Stimulated activated CD4-positive, alpha-beta T cell treated with anti-CD3 and anti-CD28 coated beads, Interleukin-4, amount 100 ng/mL, for 24 hours (primary cell): Measurements from ENCODE around the gene SP110.
"Not testable (repeated sequence)": the region's sequence is repeated elsewhere in the genome, so short reads cannot be mapped to it uniquely, and the experiment has no call there.

ENCODE experiments used
- DNase-seq: peaks from one replicate; pipeline ENCODE4 v3.0.0-alpha.2; 2020

The SP110 gene

DNA sequence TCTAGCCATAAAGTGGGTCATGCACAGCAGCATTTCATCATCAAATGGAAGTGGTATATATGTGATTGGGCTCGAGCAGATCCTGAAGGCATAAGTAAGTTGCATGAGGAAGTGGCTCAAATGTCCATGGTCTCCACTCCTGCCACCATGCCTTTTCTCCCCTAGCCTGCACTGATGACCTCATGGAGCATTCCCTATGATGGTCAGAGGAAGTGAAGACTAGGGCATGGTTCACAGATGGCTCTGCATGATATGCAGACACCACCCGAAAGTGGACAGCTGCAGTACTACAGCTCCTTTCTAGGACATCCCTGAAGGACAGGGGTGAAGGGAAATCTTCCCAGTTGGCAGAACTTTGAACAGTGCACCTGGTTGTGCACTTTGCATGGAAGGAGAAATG lies 99.4 kb downstream of the SP110 start:
- not testable (repeated sequence) for DNase-seq

DNA sequence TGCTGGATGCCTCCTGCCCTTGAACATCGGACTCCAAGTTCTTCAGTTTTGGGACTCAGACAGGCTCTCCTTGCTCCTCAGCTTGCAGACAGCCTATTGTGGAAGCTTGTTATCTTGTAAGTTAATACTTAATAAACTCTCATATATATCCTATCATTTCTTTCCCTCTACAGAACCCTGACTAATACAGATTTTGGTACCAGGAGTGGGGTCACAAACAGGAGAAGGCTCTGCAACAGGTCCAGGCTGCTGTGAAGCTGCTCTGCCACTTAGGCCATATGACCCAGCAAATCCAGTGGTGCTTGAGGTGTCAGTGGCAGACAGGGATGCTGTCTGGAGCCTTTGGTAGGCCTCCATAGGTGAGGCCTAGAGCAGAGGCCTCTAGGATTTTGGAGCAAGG lies 100.0 kb downstream of the SP110 start:
- not testable (repeated sequence) for DNase-seq
